GM13976 (cell line): ENCODE measurements around the gene HMHB1.

ENCODE experiments used
- DNase-seq: peaks from one replicate; pipeline ENCODE4 v3.0.0; 2012; ENCODE audit warnings: low spot score
- CTCF ChIP-seq: IDR thresholded peaks from 2 replicates; pipeline ENCODE4 v1.5.1; 2012; ENCODE audit warnings: borderline replicate concordance, mild to moderate bottlenecking; ENCODE audit not compliant: insufficient read depth; ENCODE audit errors: extremely low read depth, missing control alignments, control extremely low read depth
- in situ Hi-C: fragments of 300-500 bp; cut with MboI; formaldehyde crosslinking; loops from one replicate; pipeline ENCODE4 v1.12.0; 2022; ENCODE audit warnings: low sequenced_read_pairs, mixed read lengths, inconsistent platforms; ENCODE audit not compliant: unreplicated experiment

Gene HMHB1

GRCh38 chr5:143812085-143812705 is at the start of gene HMHB1:
TSS of gene HMHB1 (plus strand) at chr5:143812161.
- no peak for DNase-seq
- in situ Hi-C loops, result loop anchor here (25.0 kb wide), 2 partner anchors 600 to 800 kb away; no protein-coding TSS in a partner anchor
- TF ChIP-seq CTCF, result no peak

GRCh38 chr5:143762636-143763220 is 49.2 kb upstream of the HMHB1 start:
- in situ Hi-C loops, result no loop called here
- no peak for DNase-seq
- TF ChIP-seq CTCF, result no peak

GRCh38 chr5:143767162-143767561 is 44.8 kb upstream of the HMHB1 start:
- in situ Hi-C loops, result no loop called here
- TF ChIP-seq CTCF, result no peak
- DNase-seq, result no peak

GRCh38 chr5:143769026-143769786 is 42.8 kb upstream of the HMHB1 start:
- in situ Hi-C loops, result no loop called here
- DNase-seq, result no peak
- TF ChIP-seq CTCF, result no peak

- in situ Hi-C loops, result no loop called here
- TF ChIP-seq CTCF, result no peak
- no peak for DNase-seq
Observed at GRCh38 chr5:143770450-143770849, 41.5 kb upstream of the HMHB1 start.

- DNase-seq, result no peak
- no peak for TF ChIP-seq CTCF
- in situ Hi-C loops, result no loop called here
Observed at GRCh38 chr5:143771189-143771588, 40.8 kb upstream of the HMHB1 start.
